HG03354 (cell line): ENCODE measurements around the gene MMP10.
"Not testable (repeated sequence)": the region's sequence is repeated elsewhere in the genome, so short reads cannot be mapped to it uniquely, and the experiment has no call there.

Experiments
- ATAC-seq: cut with Tn5 transposase; IDR thresholded peaks from one replicate; pipeline ENCODE4 v1.9.1; 2021; ENCODE audit warnings: mild to moderate bottlenecking; ENCODE audit not compliant: unreplicated experiment, poor library complexity, severe bottlenecking

The MMP10 gene

GRCh38 chr11:102788334-102788995 is 8.0 kb upstream of the MMP10 start:
- ATAC-seq = no peak

GRCh38 chr11:102784380-102784779 is 4.0 kb upstream of the MMP10 start:
- no peak for ATAC-seq

- no peak for ATAC-seq
Observed at GRCh38 chr11:102783720-102784119, 3.3 kb upstream of the MMP10 start.

GRCh38 chr11:102783016-102783415 is 2.6 kb upstream of the MMP10 start:
- ATAC-seq = no peak

- ATAC-seq = no peak
Observed at GRCh38 chr11:102781676-102782075, 1.2 kb upstream of the MMP10 start.

GRCh38 chr11:102776454-102776853 is 4.0 kb downstream of the MMP10 start:
- no peak for ATAC-seq

GRCh38 chr11:102773386-102773785 is 7.0 kb downstream of the MMP10 start:
- no peak for ATAC-seq

GRCh38 chr11:102771351-102771750 is 9.1 kb downstream of the MMP10 start:
- ATAC-seq = no peak

- ATAC-seq = no peak
Observed at GRCh38 chr11:102770191-102770590, 10.2 kb downstream of the MMP10 start.

- ATAC-seq = no peak
Observed at GRCh38 chr11:102767800-102768199, 12.6 kb downstream of the MMP10 start.

GRCh38 chr11:102763440-102763839 is 17.0 kb downstream of the MMP10 start:
- ATAC-seq = no peak

- ATAC-seq = no peak
Observed at GRCh38 chr11:102762361-102762767, 18.1 kb downstream of the MMP10 start.

- no peak for ATAC-seq
Observed at GRCh38 chr11:102761646-102762238, 18.7 kb downstream of the MMP10 start.

GRCh38 chr11:102760344-102761035 is 19.9 kb downstream of the MMP10 start:
- ATAC-seq = no peak

GRCh38 chr11:102757823-102758549 is 22.4 kb downstream of the MMP10 start:
- no peak for ATAC-seq

- no peak for ATAC-seq
Observed at GRCh38 chr11:102753267-102753666, 27.2 kb downstream of the MMP10 start.

- ATAC-seq = no peak
Observed at GRCh38 chr11:102751673-102752072, 28.8 kb downstream of the MMP10 start.

- ATAC-seq = no peak
Observed at GRCh38 chr11:102749101-102749722, 31.2 kb downstream of the MMP10 start.

- not testable (repeated sequence) for ATAC-seq
Observed at GRCh38 chr11:102746746-102747578, 33.5 kb downstream of the MMP10 start.
